ENCODE data around the gene ETS1. TPM values are rescaled to one million over a fixed set of nuclear protein-coding genes. Genes with fewer than 3 reads are reported as not detected.

Gene ETS1
- total RNA-seq, 1 donor = 317 TPM

GRCh38 chr11:128590587-128590986 is 3.2 kb upstream of the ETS1 start:
- Histone ChIP-seq H3K9me3 (ENCODE audit: low read depth, low read length) (no peaks in the 10 kb centered on the region), H3K4me1 (ENCODE audit: insufficient read depth, low read length) (no peaks in the 10 kb centered on the region)

GRCh38 chr11:128589998-128590397 is 2.6 kb upstream of the ETS1 start:
- no peaks in the 10 kb centered on the region for H3K4me1 ChIP-seq (ENCODE audit: insufficient read depth, low read length)

More at GRCh38 chr11:128590587-128590986, 3.2 kb upstream of the ETS1 start:
- Histone ChIP-seq H3K27me3 (ENCODE audit: insufficient read depth, low read length) (no peaks in the 10 kb centered on the region), H3K4me3 (ENCODE audit: low read length) (no peak overlapping the region)

DNA sequence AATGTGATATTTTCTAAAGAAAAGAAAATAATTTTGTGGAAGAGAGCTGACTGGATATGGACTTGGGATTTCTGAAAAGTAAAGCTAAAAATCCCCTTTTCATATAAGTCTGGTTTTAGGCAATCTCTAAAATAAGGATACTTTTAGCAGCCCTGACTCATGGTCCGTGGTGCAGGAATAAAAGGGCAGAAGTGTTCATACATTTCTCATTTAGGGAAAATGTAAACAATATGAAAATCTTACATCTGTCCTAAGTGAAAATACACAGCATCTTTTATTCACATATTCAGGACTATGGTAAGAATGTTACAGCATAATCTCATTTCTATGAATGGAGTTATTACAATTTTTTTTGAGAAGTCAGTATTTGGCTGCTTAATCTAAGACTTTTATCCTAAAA is 735 bp upstream of the ETS1 start:
- H3K4me1 ChIP-seq (ENCODE audit: insufficient read depth, low read length) = peaks cover 2% of the 10 kb centered on the region
- H3K4me3 ChIP-seq (ENCODE audit: low read length) = no peak overlapping the region
- no peaks in the 10 kb centered on the region for H3K27me3 ChIP-seq (ENCODE audit: insufficient read depth, low read length)
- no peaks in the 10 kb centered on the region for H3K9me3 ChIP-seq (ENCODE audit: low read depth, low read length)

More at GRCh38 chr11:128589998-128590397, 2.6 kb upstream of the ETS1 start:
- Histone ChIP-seq H3K27me3 (ENCODE audit: insufficient read depth, low read length) (no peaks in the 10 kb centered on the region), H3K4me3 (ENCODE audit: low read length) (no peak overlapping the region), H3K9me3 (ENCODE audit: low read depth, low read length) (no peaks in the 10 kb centered on the region)

- Histone ChIP-seq H3K27me3 (ENCODE audit: insufficient read depth, low read length) (no peaks in the 10 kb centered on the region), H3K9me3 (ENCODE audit: low read depth, low read length) (no peaks in the 10 kb centered on the region), H3K4me3 (ENCODE audit: low read length) (no peak overlapping the region), H3K4me1 (ENCODE audit: insufficient read depth, low read length) (peaks cover 10% of the 10 kb centered on the region)
These were observed 669 bp downstream of the ETS1 start for GRCh38 chr11:128586689-128587088.

DNA sequence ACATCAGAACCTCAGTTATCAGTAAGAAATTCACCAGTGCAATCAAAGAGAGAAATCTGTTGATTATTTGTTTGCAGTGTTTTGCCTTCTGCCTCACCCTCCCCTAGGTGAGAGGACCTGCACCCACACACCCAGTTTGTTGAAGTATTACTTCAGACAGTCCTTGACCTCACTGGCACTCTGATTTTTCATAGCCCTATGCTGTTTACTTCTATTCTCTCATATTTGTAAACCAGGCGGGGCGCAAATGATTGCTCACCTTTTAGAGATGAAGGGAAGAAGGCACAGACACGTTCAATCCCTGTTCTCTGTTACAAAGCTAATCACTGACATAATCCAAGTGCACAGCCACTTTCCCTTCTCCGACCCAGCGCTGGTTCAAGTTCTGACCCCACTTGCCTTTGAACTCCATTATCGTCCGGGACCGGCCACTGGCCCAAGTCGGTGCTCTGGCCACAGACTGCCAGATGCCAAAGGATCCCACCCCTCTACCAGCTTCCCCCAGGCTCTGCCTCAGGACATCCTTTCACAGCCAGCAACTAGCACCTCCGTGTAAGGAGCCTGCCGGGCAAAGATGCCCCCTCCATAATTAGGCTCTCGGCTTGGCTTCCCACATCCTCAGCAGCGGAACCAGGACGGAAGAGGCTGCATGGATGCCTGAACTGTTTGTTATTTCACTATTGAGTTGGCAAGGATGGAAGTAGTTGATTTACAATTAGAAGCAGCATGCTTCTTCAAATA is 1.7 kb downstream of the ETS1 start:
- Histone ChIP-seq H3K27me3 (ENCODE audit: insufficient read depth, low read length) (no peaks in the 10 kb centered on the region), H3K4me3 (ENCODE audit: low read length) (no peak overlapping the region), H3K4me1 (ENCODE audit: insufficient read depth, low read length) (peaks cover 14% of the 10 kb centered on the region), H3K9me3 (ENCODE audit: low read depth, low read length) (no peaks in the 10 kb centered on the region)

DNA sequence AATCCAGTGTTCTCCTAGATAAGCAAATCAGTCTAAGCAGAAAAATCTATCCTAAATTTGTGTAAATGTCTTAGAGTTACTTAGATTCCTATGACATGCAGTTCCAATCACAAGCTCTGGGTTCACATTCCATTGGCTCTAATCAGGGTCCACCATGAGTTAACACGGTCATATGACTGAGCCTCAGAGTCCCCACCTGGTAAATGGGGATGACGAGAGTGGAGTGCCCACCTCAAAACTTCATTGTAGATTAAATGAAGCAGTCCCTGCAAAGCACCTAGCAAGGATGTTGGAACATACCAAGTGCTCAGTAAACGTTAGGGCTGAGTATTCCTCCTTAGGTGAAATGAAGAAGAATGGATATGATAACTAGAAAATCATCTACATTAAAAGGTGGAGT is 3.1 kb downstream of the ETS1 start:
- H3K27me3 ChIP-seq (ENCODE audit: insufficient read depth, low read length) = no peaks in the 10 kb centered on the region
- H3K4me3 ChIP-seq (ENCODE audit: low read length) = no peak overlapping the region
- peaks cover 28% of the 10 kb centered on the region for H3K4me1 ChIP-seq (ENCODE audit: insufficient read depth, low read length)
- no peaks in the 10 kb centered on the region for H3K9me3 ChIP-seq (ENCODE audit: low read depth, low read length)

DNA sequence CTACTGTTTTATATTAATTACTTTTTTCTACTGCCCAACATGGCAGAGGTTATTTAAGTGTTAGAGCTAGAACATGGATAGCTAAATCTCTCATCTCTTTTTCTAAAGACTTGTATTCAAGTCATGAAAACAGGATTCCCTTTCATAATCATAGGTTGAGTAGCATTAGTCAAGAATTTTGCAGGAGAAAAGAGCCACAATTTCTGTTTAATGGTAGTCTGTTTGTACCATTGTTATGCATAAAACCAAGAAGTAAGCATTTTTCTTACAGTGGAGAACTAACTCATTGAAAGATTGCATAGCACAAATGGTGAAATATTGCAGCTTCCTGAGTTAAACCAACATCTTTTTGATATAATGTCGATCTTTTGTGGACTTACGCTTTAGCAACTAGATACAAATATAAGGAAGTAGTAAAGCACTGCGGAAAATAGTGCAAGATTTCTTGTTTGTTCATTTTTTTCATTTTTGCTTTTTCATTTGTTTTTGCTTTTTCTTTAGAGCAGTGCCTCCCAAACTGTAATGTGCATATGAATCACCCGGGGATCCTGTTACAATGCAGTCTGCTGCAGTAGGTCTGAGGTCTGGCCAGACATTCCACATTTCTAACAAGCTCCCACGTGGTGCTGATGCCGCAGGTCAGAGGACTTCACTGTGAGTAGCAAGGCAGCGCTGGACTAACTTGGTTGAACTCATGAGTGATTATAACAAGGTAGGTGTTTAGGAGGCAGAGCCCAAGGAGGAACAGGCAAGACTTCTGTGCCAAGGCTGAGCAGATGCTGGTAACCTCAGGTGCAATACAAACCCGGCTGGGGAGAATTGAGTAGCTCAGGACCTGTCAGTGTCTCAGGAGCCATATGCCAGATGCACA is 4.6 kb downstream of the ETS1 start:
- no peaks in the 10 kb centered on the region for H3K9me3 ChIP-seq (ENCODE audit: low read depth, low read length)
- H3K4me3 ChIP-seq (ENCODE audit: low read length) = no peak overlapping the region
- no peaks in the 10 kb centered on the region for H3K27me3 ChIP-seq (ENCODE audit: insufficient read depth, low read length)
- peaks cover 29% of the 10 kb centered on the region for H3K4me1 ChIP-seq (ENCODE audit: insufficient read depth, low read length)

DNA sequence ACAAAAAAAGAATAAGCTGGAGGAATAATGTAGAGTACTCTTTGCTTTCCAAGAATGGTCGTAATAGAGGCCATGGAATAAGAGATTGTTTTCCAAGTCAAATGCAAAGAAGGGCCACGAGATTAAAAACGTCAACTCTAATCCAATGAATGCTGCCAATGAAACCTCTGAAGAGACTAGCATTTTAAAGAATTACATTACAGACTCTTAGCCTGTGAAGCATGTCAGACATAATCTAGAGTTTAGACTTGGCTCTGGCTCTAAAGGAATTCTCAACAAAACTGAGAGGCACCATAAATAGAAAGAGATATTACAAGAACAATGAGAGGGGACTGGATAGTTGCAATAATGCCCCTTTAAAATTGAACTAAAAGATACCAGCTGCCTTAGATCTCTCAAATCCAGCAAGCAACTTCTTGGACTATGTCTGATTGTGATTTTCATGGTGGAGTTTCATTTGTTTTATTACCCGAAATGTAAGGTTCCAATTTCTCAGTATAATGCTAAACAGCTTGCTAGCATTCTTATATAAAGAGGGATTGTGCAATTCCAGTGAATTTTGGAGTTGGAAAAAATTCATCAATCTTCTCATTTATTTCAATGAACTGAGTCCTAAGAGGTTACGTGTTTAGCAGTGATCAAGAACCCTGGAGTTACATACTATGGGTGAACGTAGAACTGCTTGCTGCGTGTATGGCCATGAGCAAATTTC is 5.6 kb downstream of the ETS1 start:
- Histone ChIP-seq H3K9me3 (ENCODE audit: low read depth, low read length) (no peaks in the 10 kb centered on the region), H3K4me3 (ENCODE audit: low read length) (no peak overlapping the region), H3K27me3 (ENCODE audit: insufficient read depth, low read length) (no peaks in the 10 kb centered on the region), H3K4me1 (ENCODE audit: insufficient read depth, low read length) (peaks cover 35% of the 10 kb centered on the region)

DNA sequence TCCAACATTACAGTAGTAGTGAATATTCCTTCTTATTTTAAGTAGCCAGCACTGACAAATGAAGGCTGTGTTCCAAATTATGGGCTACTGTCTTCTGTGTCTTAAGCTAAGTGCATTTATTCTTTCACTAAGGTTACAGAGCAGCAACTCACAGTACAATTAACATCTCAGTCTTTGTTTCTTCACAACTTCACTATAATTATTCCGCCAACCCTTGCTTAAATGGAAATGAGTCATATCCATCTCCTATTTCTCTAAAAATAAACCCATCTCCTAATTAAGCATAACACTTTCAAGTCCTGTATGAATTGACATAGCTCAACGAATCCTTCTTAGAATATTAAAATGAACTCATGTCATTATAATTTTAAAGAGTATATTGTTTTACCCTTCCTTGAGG is 6.7 kb downstream of the ETS1 start:
- H3K9me3 ChIP-seq (ENCODE audit: low read depth, low read length) = no peaks in the 10 kb centered on the region
- no peak overlapping the region for H3K4me3 ChIP-seq (ENCODE audit: low read length)
- H3K27me3 ChIP-seq (ENCODE audit: insufficient read depth, low read length) = no peaks in the 10 kb centered on the region
- peaks cover 46% of the 10 kb centered on the region for H3K4me1 ChIP-seq (ENCODE audit: insufficient read depth, low read length)

DNA sequence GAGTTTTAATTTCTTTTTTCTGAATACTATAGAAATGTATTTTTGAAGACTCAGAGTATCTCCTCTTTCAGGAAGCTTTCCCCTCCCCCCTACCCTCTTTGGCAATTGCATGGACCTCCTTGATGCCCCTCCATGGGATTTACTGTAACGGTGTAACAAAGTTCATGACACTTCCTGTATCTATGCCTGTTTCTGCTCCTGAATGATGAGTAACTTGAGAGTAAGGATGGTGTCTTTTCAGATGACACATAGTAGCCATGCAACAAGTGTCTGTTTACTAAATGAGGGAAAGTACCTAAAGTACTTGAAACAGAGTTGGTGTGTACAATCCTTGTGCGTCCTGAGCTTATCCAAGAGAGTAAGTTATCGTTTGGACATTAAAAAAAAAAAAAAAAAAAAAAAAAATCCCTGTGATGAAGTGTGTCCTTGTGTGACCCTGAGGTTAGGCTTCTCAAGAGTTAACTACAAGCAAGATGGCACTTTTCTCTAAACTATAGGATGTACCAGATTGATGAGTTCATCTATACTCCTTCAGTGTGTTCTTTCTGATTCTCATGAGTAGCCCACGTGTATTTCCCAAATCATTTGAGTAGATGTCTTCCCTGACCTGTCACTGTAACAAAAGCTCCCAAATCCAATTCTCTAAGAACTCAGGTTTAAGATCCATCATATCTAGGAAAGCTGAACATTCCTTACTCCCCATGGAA is 7.4 kb downstream of the ETS1 start:
- Histone ChIP-seq H3K9me3 (ENCODE audit: low read depth, low read length) (no peaks in the 10 kb centered on the region), H3K27me3 (ENCODE audit: insufficient read depth, low read length) (no peaks in the 10 kb centered on the region), H3K4me3 (ENCODE audit: low read length) (no peak overlapping the region), H3K4me1 (ENCODE audit: insufficient read depth, low read length) (peaks cover 51% of the 10 kb centered on the region)

DNA sequence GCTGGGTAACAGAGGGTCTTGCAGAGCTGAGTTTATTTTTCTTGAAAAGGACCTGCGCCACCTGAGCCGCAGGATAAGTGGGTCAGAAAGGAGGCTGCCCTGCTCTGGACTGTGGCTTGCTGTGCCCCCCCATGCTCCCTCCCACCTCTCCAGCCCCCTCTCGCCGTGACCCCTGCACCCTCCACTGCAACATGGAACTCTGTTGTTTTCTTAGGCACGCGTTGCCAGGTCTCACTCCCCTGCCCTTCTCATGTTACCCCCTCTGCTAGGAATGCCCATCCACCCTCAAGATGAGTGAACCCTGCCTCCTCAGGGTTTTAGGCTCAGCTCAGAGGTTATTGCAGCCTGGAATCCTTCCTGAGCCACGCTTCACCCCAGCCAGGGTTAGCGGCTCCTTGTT is 10.8 kb downstream of the ETS1 start:
- Histone ChIP-seq H3K9me3 (ENCODE audit: low read depth, low read length) (no peaks in the 10 kb centered on the region), H3K4me1 (ENCODE audit: insufficient read depth, low read length) (peaks cover 40% of the 10 kb centered on the region), H3K4me3 (ENCODE audit: low read length) (no peak overlapping the region), H3K27me3 (ENCODE audit: insufficient read depth, low read length) (no peaks in the 10 kb centered on the region)

DNA sequence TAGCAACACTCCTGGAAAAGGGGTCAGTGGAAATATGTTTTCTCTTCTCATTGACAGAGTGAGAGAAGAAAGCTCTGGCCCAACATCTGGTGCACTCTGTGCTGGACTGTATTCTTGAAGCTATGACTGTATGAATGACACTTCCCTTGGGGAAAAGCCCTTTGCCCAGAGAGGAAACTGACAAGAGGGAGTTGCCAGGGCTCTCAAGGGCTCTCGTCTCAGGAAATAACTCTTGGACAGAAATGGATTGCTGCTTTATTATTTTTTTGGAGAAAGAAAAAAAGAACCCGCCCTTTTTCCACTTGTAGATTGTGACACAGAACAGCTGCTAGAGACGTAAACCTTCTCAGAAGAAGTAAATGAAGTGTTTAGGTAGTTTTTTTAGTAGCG is 11.4 kb downstream of the ETS1 start:
- Histone ChIP-seq H3K4me3 (ENCODE audit: low read length) (no peak overlapping the region), H3K27me3 (ENCODE audit: insufficient read depth, low read length) (no peaks in the 10 kb centered on the region), H3K9me3 (ENCODE audit: low read depth, low read length) (no peaks in the 10 kb centered on the region), H3K4me1 (ENCODE audit: insufficient read depth, low read length) (peaks cover 37% of the 10 kb centered on the region)

GRCh38 chr11:128575174-128575960 is 12.0 kb downstream of the ETS1 start:
- no peak overlapping the region for H3K4me3 ChIP-seq (ENCODE audit: low read length)
- no peaks in the 10 kb centered on the region for H3K9me3 ChIP-seq (ENCODE audit: low read depth, low read length)
- H3K27me3 ChIP-seq (ENCODE audit: insufficient read depth, low read length) = no peaks in the 10 kb centered on the region
- H3K4me1 ChIP-seq (ENCODE audit: insufficient read depth, low read length) = peaks cover 34% of the 10 kb centered on the region

- H3K4me1 ChIP-seq (ENCODE audit: insufficient read depth, low read length) = peaks cover 27% of the 10 kb centered on the region
- no peaks in the 10 kb centered on the region for H3K27me3 ChIP-seq (ENCODE audit: insufficient read depth, low read length)
- H3K9me3 ChIP-seq (ENCODE audit: low read depth, low read length) = no peaks in the 10 kb centered on the region
- H3K4me3 ChIP-seq (ENCODE audit: low read length) = no peak overlapping the region
These were observed 12.8 kb downstream of the ETS1 start for GRCh38 chr11:128574576-128575011.

Data from mononuclear cell (primary cell).